SU-DHL-6 (cell line): ENCODE results near the gene DNASE1L2.

Experiments used
- EZH2phosphoT487 ChIP-seq: fragments of 200-600 bp; sonication (generic), shearing (Covaris generic); conservative IDR thresholded peaks from 2 replicates; pipeline ENCODE4 v1.6.1; 2018; ENCODE audit warnings: mild to moderate bottlenecking, antibody characterized with exemption, low read length, moderate library complexity, mixed read lengths
- TF ChIP-seq, protein P1 (sequence below): fragments of 200-600 bp; sonication (generic); IDR thresholded peaks from one replicate; pipeline ENCODE4 v1.5.1; 2017; ENCODE audit warnings: antibody characterized with exemption, mild to moderate bottlenecking, low read length, moderate library complexity; ENCODE audit not compliant: insufficient read depth, poor library complexity, severe bottlenecking

GRCh38 chr16:2229632-2230250 is 6.5 kb upstream of the DNASE1L2 start:
- TF ChIP-seq, protein P1, sequence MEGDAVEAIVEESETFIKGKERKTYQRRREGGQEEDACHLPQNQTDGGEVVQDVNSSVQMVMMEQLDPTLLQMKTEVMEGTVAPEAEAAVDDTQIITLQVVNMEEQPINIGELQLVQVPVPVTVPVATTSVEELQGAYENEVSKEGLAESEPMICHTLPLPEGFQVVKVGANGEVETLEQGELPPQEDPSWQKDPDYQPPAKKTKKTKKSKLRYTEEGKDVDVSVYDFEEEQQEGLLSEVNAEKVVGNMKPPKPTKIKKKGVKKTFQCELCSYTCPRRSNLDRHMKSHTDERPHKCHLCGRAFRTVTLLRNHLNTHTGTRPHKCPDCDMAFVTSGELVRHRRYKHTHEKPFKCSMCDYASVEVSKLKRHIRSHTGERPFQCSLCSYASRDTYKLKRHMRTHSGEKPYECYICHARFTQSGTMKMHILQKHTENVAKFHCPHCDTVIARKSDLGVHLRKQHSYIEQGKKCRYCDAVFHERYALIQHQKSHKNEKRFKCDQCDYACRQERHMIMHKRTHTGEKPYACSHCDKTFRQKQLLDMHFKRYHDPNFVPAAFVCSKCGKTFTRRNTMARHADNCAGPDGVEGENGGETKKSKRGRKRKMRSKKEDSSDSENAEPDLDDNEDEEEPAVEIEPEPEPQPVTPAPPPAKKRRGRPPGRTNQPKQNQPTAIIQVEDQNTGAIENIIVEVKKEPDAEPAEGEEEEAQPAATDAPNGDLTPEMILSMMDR: no peak
- no peak for TF ChIP-seq EZH2phosphoT487
